ENCODE results near the gene APBB1IP.

- TF ChIP-seq POLR2AphosphoS5 (IDR thresholded peaks at IDR 0.05), result no peak
- no peak for TF ChIP-seq CTCF (IDR thresholded peaks at IDR 0.05)
- TF ChIP-seq POLR2A (IDR thresholded peaks at IDR 0.05), result no peak
- TF ChIP-seq EP300 (IDR thresholded peaks at IDR 0.05), result no peak
Measured at GRCh38 chr10:26574783-26575182, 136.6 kb downstream of the APBB1IP start.
